Osteoblast (primary cell): ENCODE results near the gene PILRB. TPM values are rescaled to one million over a fixed set of nuclear protein-coding genes. Genes with fewer than 3 reads are reported as not detected.

Experiments
- DNase-seq: peaks from one replicate; pipeline ENCODE4 v3.0.0; 2011; ENCODE audit warnings: low spot score, mixed read lengths; ENCODE audit not compliant: insufficient read length; ENCODE audit errors: missing footprints
- H2AFZ ChIP-seq: 2 replicates; pipeline ENCODE4 v1.6.0; 2011; ENCODE audit warnings: mild to moderate bottlenecking, low read length
- H3K27ac ChIP-seq: 2 replicates; pipeline ENCODE4 v1.5.1; 2011; ENCODE audit warnings: mild to moderate bottlenecking, low read depth, low read length, moderate library complexity
- H3K27me3 ChIP-seq: 2 replicates; pipeline ENCODE4 v1.6.0; 2012; ENCODE audit warnings: mild to moderate bottlenecking, control low read depth, inconsistent platforms, low read length, moderate library complexity; ENCODE audit not compliant: insufficient read depth
- H3K36me3 ChIP-seq: 2 replicates; pipeline ENCODE4 v1.5.1; 2011; ENCODE audit warnings: mild to moderate bottlenecking, low read length, control low read depth, moderate library complexity; ENCODE audit not compliant: insufficient read depth
- H3K4me1 ChIP-seq: 2 replicates; pipeline ENCODE4 v1.5.1; 2011; ENCODE audit warnings: mild to moderate bottlenecking, low read length, control low read depth, moderate library complexity; ENCODE audit not compliant: insufficient read depth
- H3K4me2 ChIP-seq: 2 replicates; pipeline ENCODE4 v1.6.0; 2011; ENCODE audit warnings: mild to moderate bottlenecking, low read length; ENCODE audit not compliant: insufficient read depth
- H3K4me3 ChIP-seq: fragments of 200-600 bp; sonication (generic); 3 replicates; pipeline ENCODE4 v1.5.1; 2012; ENCODE audit warnings: mild to moderate bottlenecking, low read length, inconsistent platforms; ENCODE audit not compliant: insufficient read depth
- H3K79me2 ChIP-seq: 2 replicates; pipeline ENCODE4 v1.6.0; 2012; ENCODE audit warnings: mild to moderate bottlenecking, low read length, control low read depth, inconsistent platforms; ENCODE audit not compliant: insufficient read depth
- H3K9me3 ChIP-seq: 2 replicates; pipeline ENCODE4 v1.5.1; 2011; ENCODE audit warnings: low read depth, low read length, control low read depth
- H4K20me1 ChIP-seq: 2 replicates; pipeline ENCODE4 v1.6.0; 2012; ENCODE audit warnings: mild to moderate bottlenecking, low read length, control low read depth; ENCODE audit not compliant: insufficient read depth
- total RNA-seq: library from RNA; depleted of rRNA; stranded (reverse); fragments of >200 nt; gene quantifications from 2 replicates; pipeline ENCODE4 v1.2.3, GENCODE V29; 2012
- TF ChIP-seq, protein P1 (sequence below): IDR thresholded peaks from 2 replicates; pipeline ENCODE4 v1.5.1; 2011; ENCODE audit warnings: mild to moderate bottlenecking, low read depth, low read length, moderate library complexity; ENCODE audit errors: extremely low read depth

Gene PILRB
- total RNA-seq, 1 donor, result 14.8 TPM

DNA sequence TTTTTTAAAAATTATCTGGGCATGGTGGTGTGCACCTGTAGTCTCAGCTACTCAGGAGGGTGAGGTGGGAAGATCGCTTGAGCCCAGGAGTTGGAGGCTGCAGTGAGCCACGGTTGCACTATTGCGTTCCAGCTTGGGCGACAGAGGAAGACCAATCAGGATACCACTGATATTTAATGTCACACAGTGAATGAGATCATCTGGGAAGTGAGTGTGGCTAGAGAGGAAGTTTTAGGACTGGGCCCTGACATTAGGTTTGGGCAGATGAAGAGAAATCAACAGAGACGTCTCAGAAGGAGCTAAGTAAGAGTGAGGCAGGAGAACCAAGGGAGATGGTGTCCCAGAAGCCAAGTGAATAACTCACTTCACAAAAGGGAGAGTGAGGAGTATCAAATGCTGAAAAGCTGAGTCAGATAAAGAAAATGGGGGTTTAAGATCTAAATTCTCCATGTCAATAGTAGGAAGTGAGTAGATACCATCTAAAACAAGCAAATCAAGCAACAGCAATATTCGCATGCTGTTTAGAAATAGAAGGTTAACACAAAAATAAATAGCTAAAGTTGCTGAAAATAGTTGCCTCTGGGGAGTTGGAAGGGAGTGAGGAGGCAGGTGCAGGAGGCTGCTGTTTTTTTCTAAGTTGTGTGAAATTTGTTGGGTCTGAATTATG is 26.8 kb downstream of the PILRB start:
- no peak overlapping the region for H3K27ac ChIP-seq
- no peak overlapping the region for H2AFZ ChIP-seq
- no peak for DNase-seq
- no peaks in the 10 kb centered on the region for H3K9me3 ChIP-seq
- H3K4me1 ChIP-seq, result no peaks in the 10 kb centered on the region
- peaks cover 7% of the 10 kb centered on the region for H3K27me3 ChIP-seq
- TF ChIP-seq, protein P1, sequence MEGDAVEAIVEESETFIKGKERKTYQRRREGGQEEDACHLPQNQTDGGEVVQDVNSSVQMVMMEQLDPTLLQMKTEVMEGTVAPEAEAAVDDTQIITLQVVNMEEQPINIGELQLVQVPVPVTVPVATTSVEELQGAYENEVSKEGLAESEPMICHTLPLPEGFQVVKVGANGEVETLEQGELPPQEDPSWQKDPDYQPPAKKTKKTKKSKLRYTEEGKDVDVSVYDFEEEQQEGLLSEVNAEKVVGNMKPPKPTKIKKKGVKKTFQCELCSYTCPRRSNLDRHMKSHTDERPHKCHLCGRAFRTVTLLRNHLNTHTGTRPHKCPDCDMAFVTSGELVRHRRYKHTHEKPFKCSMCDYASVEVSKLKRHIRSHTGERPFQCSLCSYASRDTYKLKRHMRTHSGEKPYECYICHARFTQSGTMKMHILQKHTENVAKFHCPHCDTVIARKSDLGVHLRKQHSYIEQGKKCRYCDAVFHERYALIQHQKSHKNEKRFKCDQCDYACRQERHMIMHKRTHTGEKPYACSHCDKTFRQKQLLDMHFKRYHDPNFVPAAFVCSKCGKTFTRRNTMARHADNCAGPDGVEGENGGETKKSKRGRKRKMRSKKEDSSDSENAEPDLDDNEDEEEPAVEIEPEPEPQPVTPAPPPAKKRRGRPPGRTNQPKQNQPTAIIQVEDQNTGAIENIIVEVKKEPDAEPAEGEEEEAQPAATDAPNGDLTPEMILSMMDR, result no peak
- H3K4me2 ChIP-seq, result no peak overlapping the region
- no peaks in the 10 kb centered on the region for H4K20me1 ChIP-seq
- no peaks in the 10 kb centered on the region for H3K79me2 ChIP-seq
- no peak overlapping the region for H3K4me3 ChIP-seq
- H3K36me3 ChIP-seq, result no peaks in the 10 kb centered on the region

DNA sequence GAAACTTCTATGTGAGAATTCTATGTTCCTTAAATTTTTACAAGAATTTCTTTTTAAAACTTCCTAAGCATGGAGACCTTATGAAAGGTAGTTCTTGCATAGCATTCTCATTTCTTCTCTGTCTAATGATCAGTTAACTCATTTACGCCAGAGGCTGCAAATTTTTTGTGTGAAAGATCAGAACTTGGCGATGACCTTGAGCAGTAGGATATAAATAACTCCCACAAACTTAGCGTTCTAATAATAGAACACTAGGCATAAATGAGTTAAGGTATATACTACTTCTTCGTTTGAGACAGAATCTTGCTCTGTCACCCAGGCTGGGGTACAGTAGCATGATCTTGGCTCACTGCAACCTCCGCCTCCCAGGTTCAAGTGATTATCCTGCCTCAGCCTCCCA is 29.0 kb downstream of the PILRB start:
- TF ChIP-seq, protein P1, result no peak
- H3K36me3 ChIP-seq, result no peaks in the 10 kb centered on the region
- DNase-seq, result no peak
- no peak overlapping the region for H3K27ac ChIP-seq
- H3K79me2 ChIP-seq, result no peaks in the 10 kb centered on the region
- peaks cover 11% of the 10 kb centered on the region for H3K27me3 ChIP-seq
- H3K4me3 ChIP-seq, result no peak overlapping the region
- H3K4me1 ChIP-seq, result no peaks in the 10 kb centered on the region
- no peaks in the 10 kb centered on the region for H4K20me1 ChIP-seq
- no peak overlapping the region for H2AFZ ChIP-seq
- no peaks in the 10 kb centered on the region for H3K9me3 ChIP-seq
- no peak overlapping the region for H3K4me2 ChIP-seq

DNA sequence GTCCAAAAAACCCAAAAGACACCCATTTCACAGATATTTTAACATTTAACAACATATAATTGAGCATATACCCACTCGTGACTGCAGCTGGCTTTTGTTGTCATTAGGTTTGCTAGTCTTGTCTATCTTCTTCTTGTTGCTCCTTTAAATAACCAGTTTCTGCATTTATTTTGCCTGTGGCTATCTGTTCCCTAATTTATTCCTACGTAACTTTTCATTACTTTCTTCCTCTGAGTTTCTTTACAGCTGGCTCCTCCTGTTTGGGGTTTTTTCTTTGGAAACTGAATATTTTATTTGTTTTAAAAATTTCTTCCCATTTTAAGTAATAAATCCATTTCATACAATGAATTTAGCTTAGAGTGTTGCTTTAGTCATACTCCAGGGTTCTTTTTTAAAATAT is 29.8 kb downstream of the PILRB start:
- no peak overlapping the region for H2AFZ ChIP-seq
- peaks cover 11% of the 10 kb centered on the region for H3K27me3 ChIP-seq
- TF ChIP-seq, protein P1, result no peak
- H3K4me2 ChIP-seq, result no peak overlapping the region
- no peak overlapping the region for H3K27ac ChIP-seq
- DNase-seq, result no peak
- H3K79me2 ChIP-seq, result no peaks in the 10 kb centered on the region
- H3K36me3 ChIP-seq, result no peaks in the 10 kb centered on the region
- no peaks in the 10 kb centered on the region for H3K9me3 ChIP-seq
- no peak overlapping the region for H3K4me3 ChIP-seq
- peaks cover 5% of the 10 kb centered on the region for H3K4me1 ChIP-seq
- no peaks in the 10 kb centered on the region for H4K20me1 ChIP-seq

GRCh38 chr7:100389437-100390088 is 31.6 kb downstream of the PILRB start:
- Histone ChIP-seq H3K27me3 (peaks cover 13% of the 10 kb centered on the region), H3K4me3 (no peak overlapping the region), H3K27ac (no peak overlapping the region), H3K9me3 (no peaks in the 10 kb centered on the region), H3K36me3 (no peaks in the 10 kb centered on the region), H3K4me2 (no peak overlapping the region), H3K79me2 (no peaks in the 10 kb centered on the region), H4K20me1 (no peaks in the 10 kb centered on the region), H3K4me1 (peaks cover 6% of the 10 kb centered on the region), H2AFZ (no peak overlapping the region)
- TF ChIP-seq, protein P1, result no peak
- DNase-seq, result no peak
